GM12878 (cell line): ENCODE data around the gene HNRNPM. TPM values are rescaled to one million over a fixed set of nuclear protein-coding genes. Genes with fewer than 3 reads are reported as not detected.

Experiments used
- ATAC-seq: fragments of 200-7000 bp; cut with Tn5 transposase; 3 replicates; pipeline ENCODE4 v1.9.1; 2020; ENCODE audit warnings: mild to moderate bottlenecking, moderate library complexity
- BruUV-seq: library from RNA; stranded (reverse); fragments of 400-500 nt; replicated peaks from 2 replicates; lab custom pipeline; 2021; lab: Mats Ljungman, UMichigan
- CTCF ChIA-PET: fragments of 300-600 bp; sonication (Branson Sonifier 250); formaldehyde crosslinking; extraction: SDS; loops from one replicate; lab custom pipeline; 2021; ENCODE audit warnings: inconsistent platforms; lab: Yijun Ruan, JAX
- POLR2A ChIA-PET: fragments of 350-600 bp; formaldehyde crosslinking; extraction: SDS; loops from one replicate; lab custom pipeline; 2021; ENCODE audit warnings: inconsistent platforms; lab: Charles Lee
- RAD21 ChIA-PET: fragments of 300-600 bp; sonication (Branson Sonifier 250); formaldehyde crosslinking; loops from one replicate; lab custom pipeline; 2023; ENCODE audit warnings: antibody characterized with exemption; ENCODE audit not compliant: unreplicated experiment; lab: Charles Lee
- SMC1A ChIA-PET: fragments of 300-600 bp; sonication (Branson Sonifier 250); formaldehyde crosslinking; loops from one replicate; lab custom pipeline; 2023; ENCODE audit not compliant: unreplicated experiment, uncharacterized antibody; lab: Charles Lee
- DNase-seq: peaks from one replicate; pipeline ENCODE4 v3.0.0-alpha.2; 2011; ENCODE audit warnings: low read depth, low spot score
- FAIRE-seq: peaks from 3 replicates; lab custom pipeline; 2011; peaks lifted over from hg19 to GRCh38; lab: Jason Lieb, UNC
- H2AFZ ChIP-seq: 2 replicates; pipeline ENCODE4 v1.6.0; 2011; ENCODE audit warnings: low read depth, low read length, control low read depth; ENCODE audit not compliant: control insufficient read depth
- H3K27ac ChIP-seq: 2 replicates; pipeline ENCODE4 v1.5.1; 2011; ENCODE audit warnings: control low read depth; ENCODE audit not compliant: control insufficient read depth, insufficient read depth
- H3K27me3 ChIP-seq, 2 experiments: replicated peaks in 1 of 2; 2 replicates each; pipeline versions ENCODE4 v1.6.0 to v1.6.1; 2011; ENCODE audit warnings: low read length in 1 of 2; ENCODE audit not compliant: control insufficient read depth in 2 of 2, insufficient read depth in 2 of 2
- H3K36me3 ChIP-seq, 2 experiments: 2 replicates each; pipeline ENCODE4 v1.5.1; 2011; ENCODE audit warnings: low read length in 1 of 2; ENCODE audit not compliant: control insufficient read depth in 2 of 2, insufficient read depth in 2 of 2
- H3K4me1 ChIP-seq: 2 replicates; pipeline ENCODE4 v1.6.1; 2011; ENCODE audit warnings: mild to moderate bottlenecking, low read length, moderate library complexity, mixed read lengths; ENCODE audit not compliant: control insufficient read depth, insufficient read depth
- H3K4me2 ChIP-seq: 2 replicates; pipeline ENCODE4 v1.6.0; 2011; ENCODE audit warnings: control low read depth; ENCODE audit not compliant: control insufficient read depth, insufficient read depth
- H3K4me3 ChIP-seq: fragments of 200-600 bp; sonication (generic); 2 replicates; pipeline ENCODE4 v1.5.1; 2016
- H3K79me2 ChIP-seq: 2 replicates; pipeline ENCODE4 v1.6.0; 2011; ENCODE audit warnings: low read length; ENCODE audit not compliant: control insufficient read depth, insufficient read depth
- H3K9ac ChIP-seq: 2 replicates; pipeline ENCODE4 v1.8.0; 2011; ENCODE audit warnings: low read length, control low read depth, mixed read lengths; ENCODE audit not compliant: control insufficient read depth, insufficient read depth
- H3K9me3 ChIP-seq: replicated peaks from 3 replicates; pipeline ENCODE4 v1.5.1; 2011; ENCODE audit warnings: mild to moderate bottlenecking, low read length; ENCODE audit not compliant: control insufficient read depth, insufficient read depth
- H4K20me1 ChIP-seq: 2 replicates; pipeline ENCODE4 v1.6.0; 2011; ENCODE audit not compliant: control insufficient read depth, insufficient read depth
- EZH2 ChIP-seq: IDR thresholded peaks from 2 replicates; pipeline ENCODE4 v1.6.1; 2012; ENCODE audit warnings: low read depth, mild to moderate bottlenecking, control low read depth, inconsistent platforms, low read length, borderline replicate concordance; ENCODE audit not compliant: control insufficient read depth
- HCFC1 ChIP-seq: fragments of 150-350 bp; IDR thresholded peaks from 2 replicates; pipeline ENCODE4 v1.6.1; 2014; ENCODE audit warnings: low read length
- HDGF ChIP-seq: fragments of 450-650 bp; IDR thresholded peaks from 2 replicates; pipeline ENCODE4 v1.6.1; 2016; ENCODE audit warnings: antibody characterized with exemption
- IKZF2 ChIP-seq, 2 experiments: fragments of 450-650 bp; IDR thresholded peaks; 2 replicates each; pipeline ENCODE4 v1.6.1; 2017; ENCODE audit warnings: mild to moderate bottlenecking in 2 of 2, moderate library complexity in 2 of 2
- JUNB ChIP-seq: IDR thresholded peaks from 2 replicates; pipeline ENCODE4 v1.6.1; 2016; ENCODE audit warnings: antibody characterized with exemption, mild to moderate bottlenecking
- MTA3 ChIP-seq: IDR thresholded peaks from 2 replicates; pipeline ENCODE4 v1.6.1; 2012; ENCODE audit warnings: low read length, inconsistent platforms, borderline replicate concordance
- MXI1 ChIP-seq: fragments of 150-350 bp; IDR thresholded peaks from 2 replicates; pipeline ENCODE4 v1.6.1; 2011; ENCODE audit warnings: low read depth, mild to moderate bottlenecking, inconsistent platforms, low read length, improper control_type of control experiment
- NFYA ChIP-seq: IDR thresholded peaks from 2 replicates; pipeline ENCODE4 v1.6.1; 2011; ENCODE audit warnings: low read depth, mild to moderate bottlenecking, low read length, improper control_type of control experiment, borderline replicate concordance
- RAD21 ChIP-seq: IDR thresholded peaks from 2 replicates; pipeline ENCODE4 v1.6.1; 2011; ENCODE audit warnings: mild to moderate bottlenecking, low read depth, low read length, moderate library complexity; ENCODE audit not compliant: insufficient read depth
- RAD51 ChIP-seq: fragments of 450-650 bp; IDR thresholded peaks from 2 replicates; pipeline ENCODE4 v1.6.1; 2016; ENCODE audit warnings: moderate library complexity, mild to moderate bottlenecking, inconsistent platforms
- SMAD5 ChIP-seq: IDR thresholded peaks from 2 replicates; pipeline ENCODE4 v1.6.1; 2016; ENCODE audit warnings: antibody characterized with exemption, low read depth
- SREBF1 ChIP-seq: IDR thresholded peaks from 2 replicates; pipeline ENCODE4 v1.6.1; 2012; ENCODE audit warnings: mild to moderate bottlenecking, low read length
- SREBF2 ChIP-seq: IDR thresholded peaks from 2 replicates; pipeline ENCODE4 v1.6.1; 2012; ENCODE audit warnings: mild to moderate bottlenecking, low read length
- YY1 ChIP-seq: IDR thresholded peaks from 2 replicates; pipeline ENCODE4 v1.6.1; 2011; ENCODE audit warnings: low read depth, mild to moderate bottlenecking, low read length
- ZBTB33 ChIP-seq: fragments of 450-650 bp; IDR thresholded peaks from 2 replicates; pipeline ENCODE4 v1.6.1; 2017; ENCODE audit warnings: mild to moderate bottlenecking
- ZNF207 ChIP-seq: fragments of 450-650 bp; IDR thresholded peaks from 2 replicates; pipeline ENCODE4 v1.6.1; 2014; ENCODE audit warnings: antibody characterized with exemption, mild to moderate bottlenecking, borderline replicate concordance
- ZNF274 ChIP-seq: IDR thresholded peaks from one replicate; pipeline ENCODE4 v1.8.0; 2011; ENCODE audit not compliant: insufficient read length, insufficient read depth
- WGBS: methylation state at CpG from one replicate; pipeline ENCODE4 v1.1.6; 2016; ENCODE audit warnings: low lambda C conversion rate; ENCODE audit not compliant: insufficient replicate concordance, insufficient coverage; ENCODE audit errors: missing lambda C conversion rate; 5-methylcytosine and 5-hydroxymethylcytosine counted together
- in situ Hi-C: fragments of 300-500 bp; cut with MboI; formaldehyde crosslinking; loops from 9 replicates; pipeline ENCODE4 v1.14.3; 2018; ENCODE audit warnings: mixed read lengths
- intact Hi-C: fragments of 100-400 bp; cut with micrococcal nuclease; formaldehyde crosslinking; loops from one replicate; pipeline ENCODE4 v1.14.2; 2022; ENCODE audit not compliant: unreplicated experiment
- polyA plus RNA-seq, 11 experiments: library from polyadenylated mRNA; depleted of rRNA in 4 of 11; unstranded in 6 of 11; stranded (reverse) in 5 of 11; fragments of >200 nt; fragmentation: Nextera tagmentation in 4 of 11; fragmentation: Illumina TruSeq in 1 of 11; extraction: Ambion mirVana in 4 of 11; extraction: Trizol in 1 of 11; gene quantifications; 1 replicate in 1 of 11; 2 replicates in 10 of 11; pipeline versions ENCODE4 v1.2.1 to v1.2.3, GENCODE V29; 2011 to 2016; ENCODE audit warnings: inconsistent platforms in 2 of 11, missing spikeins in 2 of 11, low read depth in 1 of 11
- total RNA-seq, 4 experiments: library from RNA; depleted of rRNA in 3 of 4; stranded (reverse); fragments of >200 nt in 3 of 4; fragmentation: Illumina TruSeq in 1 of 4; extraction: Trizol in 1 of 4; gene quantifications; 2 replicates each; pipeline versions ENCODE4 v1.2.1 to v1.2.3, GENCODE V29; 2013 to 2021
- TF ChIP-seq, protein P1 (sequence below): fragments of 450-650 bp; IDR thresholded peaks from 2 replicates; pipeline ENCODE4 v1.6.1; 2017; ENCODE audit warnings: mild to moderate bottlenecking, moderate library complexity
- TF ChIP-seq, protein P2 (sequence below): fragments of 450-650 bp; IDR thresholded peaks from 2 replicates; pipeline ENCODE4 v1.6.1; 2017; ENCODE audit warnings: low read depth, mild to moderate bottlenecking, moderate library complexity

The HNRNPM gene
- total and polyA plus RNA-seq, 10 of the 15 experiments (the other 5 are each of a cell fraction or from before 2014, with no cell fraction given): 14.3 to 415 (median 198) TPM

DNA sequence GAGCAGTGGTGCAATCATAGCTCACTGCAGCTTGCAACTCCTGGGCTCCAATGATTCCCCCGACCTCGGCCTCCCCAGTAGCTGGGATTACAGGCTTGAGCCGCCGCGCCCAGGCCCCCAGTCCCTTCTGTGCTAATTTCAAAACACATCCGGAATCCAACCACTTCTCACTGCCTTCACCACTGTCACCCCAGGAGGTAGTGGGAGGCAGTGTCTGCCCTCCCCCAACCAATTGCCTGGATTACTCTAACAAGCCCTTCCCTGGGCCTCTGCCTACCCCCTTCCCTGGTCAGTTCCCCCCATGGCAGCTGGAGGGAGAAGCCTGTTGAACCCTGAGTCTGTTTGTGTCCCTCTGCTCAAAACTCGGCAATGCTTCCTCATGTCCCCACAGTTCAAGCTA is 55.4 kb downstream of the HNRNPM start:
- no peaks in the 10 kb centered on the region for H3K36me3 ChIP-seq
- 53% methylated on average over 7 of the region's 7 CpGs for WGBS
- in situ Hi-C loops (no loop called here), intact Hi-C loops (no loop called here)
- no peak for FAIRE-seq
- no peaks in the 10 kb centered on the region for H4K20me1 ChIP-seq
- H3K27me3 ChIP-seq: no peaks in the 10 kb centered on the region; a peak in 1 of 4 replicates
- POLR2A ChIA-PET: no interaction called here
- H2AFZ ChIP-seq: no peak overlapping the region
- H3K4me3 ChIP-seq: no peak overlapping the region
- CTCF ChIA-PET: no interaction called here
- H3K27ac ChIP-seq: no peak overlapping the region
- ATAC-seq: no peak
- no peaks in the 10 kb centered on the region for H3K9me3 ChIP-seq
- H3K9ac ChIP-seq: no peak overlapping the region
- no peak overlapping the region for H3K4me2 ChIP-seq
- RAD21 ChIA-PET: no interaction called here
- no peak for TF ChIP-seq SREBF2
- no peak for TF ChIP-seq YY1
- TF ChIP-seq ZNF274: no peak
- TF ChIP-seq JUNB: no peak
- TF ChIP-seq ZNF207: no peak
- no peak for TF ChIP-seq RAD51
- TF ChIP-seq MTA3: no peak
- no peak for TF ChIP-seq NFYA
- no peak for TF ChIP-seq EZH2
- no peak for TF ChIP-seq ZBTB33
- no peak for TF ChIP-seq HCFC1
- TF ChIP-seq RAD21: no peak
- TF ChIP-seq MXI1: no peak
- TF ChIP-seq SMAD5: no peak
- TF ChIP-seq, protein P1, sequence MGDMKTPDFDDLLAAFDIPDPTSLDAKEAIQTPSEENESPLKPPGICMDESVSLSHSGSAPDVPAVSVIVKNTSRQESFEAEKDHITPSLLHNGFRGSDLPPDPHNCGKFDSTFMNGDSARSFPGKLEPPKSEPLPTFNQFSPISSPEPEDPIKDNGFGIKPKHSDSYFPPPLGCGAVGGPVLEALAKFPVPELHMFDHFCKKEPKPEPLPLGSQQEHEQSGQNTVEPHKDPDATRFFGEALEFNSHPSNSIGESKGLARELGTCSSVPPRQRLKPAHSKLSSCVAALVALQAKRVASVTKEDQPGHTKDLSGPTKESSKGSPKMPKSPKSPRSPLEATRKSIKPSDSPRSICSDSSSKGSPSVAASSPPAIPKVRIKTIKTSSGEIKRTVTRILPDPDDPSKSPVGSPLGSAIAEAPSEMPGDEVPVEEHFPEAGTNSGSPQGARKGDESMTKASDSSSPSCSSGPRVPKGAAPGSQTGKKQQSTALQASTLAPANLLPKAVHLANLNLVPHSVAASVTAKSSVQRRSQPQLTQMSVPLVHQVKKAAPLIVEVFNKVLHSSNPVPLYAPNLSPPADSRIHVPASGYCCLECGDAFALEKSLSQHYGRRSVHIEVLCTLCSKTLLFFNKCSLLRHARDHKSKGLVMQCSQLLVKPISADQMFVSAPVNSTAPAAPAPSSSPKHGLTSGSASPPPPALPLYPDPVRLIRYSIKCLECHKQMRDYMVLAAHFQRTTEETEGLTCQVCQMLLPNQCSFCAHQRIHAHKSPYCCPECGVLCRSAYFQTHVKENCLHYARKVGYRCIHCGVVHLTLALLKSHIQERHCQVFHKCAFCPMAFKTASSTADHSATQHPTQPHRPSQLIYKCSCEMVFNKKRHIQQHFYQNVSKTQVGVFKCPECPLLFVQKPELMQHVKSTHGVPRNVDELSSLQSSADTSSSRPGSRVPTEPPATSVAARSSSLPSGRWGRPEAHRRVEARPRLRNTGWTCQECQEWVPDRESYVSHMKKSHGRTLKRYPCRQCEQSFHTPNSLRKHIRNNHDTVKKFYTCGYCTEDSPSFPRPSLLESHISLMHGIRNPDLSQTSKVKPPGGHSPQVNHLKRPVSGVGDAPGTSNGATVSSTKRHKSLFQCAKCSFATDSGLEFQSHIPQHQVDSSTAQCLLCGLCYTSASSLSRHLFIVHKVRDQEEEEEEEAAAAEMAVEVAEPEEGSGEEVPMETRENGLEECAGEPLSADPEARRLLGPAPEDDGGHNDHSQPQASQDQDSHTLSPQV: no peak
- TF ChIP-seq, protein P2, sequence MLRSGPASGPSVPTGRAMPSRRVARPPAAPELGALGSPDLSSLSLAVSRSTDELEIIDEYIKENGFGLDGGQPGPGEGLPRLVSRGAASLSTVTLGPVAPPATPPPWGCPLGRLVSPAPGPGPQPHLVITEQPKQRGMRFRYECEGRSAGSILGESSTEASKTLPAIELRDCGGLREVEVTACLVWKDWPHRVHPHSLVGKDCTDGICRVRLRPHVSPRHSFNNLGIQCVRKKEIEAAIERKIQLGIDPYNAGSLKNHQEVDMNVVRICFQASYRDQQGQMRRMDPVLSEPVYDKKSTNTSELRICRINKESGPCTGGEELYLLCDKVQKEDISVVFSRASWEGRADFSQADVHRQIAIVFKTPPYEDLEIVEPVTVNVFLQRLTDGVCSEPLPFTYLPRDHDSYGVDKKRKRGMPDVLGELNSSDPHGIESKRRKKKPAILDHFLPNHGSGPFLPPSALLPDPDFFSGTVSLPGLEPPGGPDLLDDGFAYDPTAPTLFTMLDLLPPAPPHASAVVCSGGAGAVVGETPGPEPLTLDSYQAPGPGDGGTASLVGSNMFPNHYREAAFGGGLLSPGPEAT: no peak
- TF ChIP-seq HDGF: no peak
- TF ChIP-seq IKZF2 (IDR thresholded peaks at IDR 0.05): no peak
- TF ChIP-seq SREBF1: no peak
- TF ChIP-seq, all 136 proteins: peak for 0
- no peaks in the 10 kb centered on the region for H3K4me1 ChIP-seq
- SMC1A ChIA-PET: no interaction called here
- no peak for DNase-seq
- no peaks in the 10 kb centered on the region for H3K79me2 ChIP-seq
- no TSS peak for BruUV-seq
